Measurements from ENCODE around the gene HKDC1.

The HKDC1 gene

GRCh38 chr10:69209787-69210484 is 10.2 kb upstream of the HKDC1 start:
- no peak for DNase-seq (ENCODE audit: low read depth)
- no peak overlapping the region for H3K4me3 ChIP-seq (replicated peaks; ENCODE audit: low read depth, low read length)
- TF ChIP-seq CTCF (IDR thresholded peaks at IDR 0.05; ENCODE audit: low read length, missing control alignments) = no peak

GRCh38 chr10:69211104-69211503 is 9.0 kb upstream of the HKDC1 start:
- no peak for DNase-seq (ENCODE audit: low read depth)
- no peak overlapping the region for H3K4me3 ChIP-seq (replicated peaks; ENCODE audit: low read depth, low read length)
- no peak for TF ChIP-seq CTCF (IDR thresholded peaks at IDR 0.05; ENCODE audit: low read length, missing control alignments)

- no peak overlapping the region for H3K4me3 ChIP-seq (replicated peaks; ENCODE audit: low read depth, low read length)
- TF ChIP-seq CTCF (IDR thresholded peaks at IDR 0.05; ENCODE audit: low read length, missing control alignments) = no peak
- DNase-seq (ENCODE audit: low read depth) = no peak
These were observed 8.6 kb upstream of the HKDC1 start for GRCh38 chr10:69211524-69211923.

GRCh38 chr10:69213591-69214311 is 6.4 kb upstream of the HKDC1 start:
- no peak for DNase-seq (ENCODE audit: low read depth)
- no peak overlapping the region for H3K4me3 ChIP-seq (replicated peaks; ENCODE audit: low read depth, low read length)
- TF ChIP-seq CTCF (IDR thresholded peaks at IDR 0.05; ENCODE audit: low read length, missing control alignments) = no peak

GRCh38 chr10:69214666-69215131 is 5.4 kb upstream of the HKDC1 start:
- TF ChIP-seq CTCF (IDR thresholded peaks at IDR 0.05; ENCODE audit: low read length, missing control alignments) = no peak
- no peak for DNase-seq (ENCODE audit: low read depth)
- H3K4me3 ChIP-seq (replicated peaks; ENCODE audit: low read depth, low read length) = no peak overlapping the region

- no peak for DNase-seq (ENCODE audit: low read depth)
- no peak for TF ChIP-seq CTCF (IDR thresholded peaks at IDR 0.05; ENCODE audit: low read length, missing control alignments)
- no peak overlapping the region for H3K4me3 ChIP-seq (replicated peaks; ENCODE audit: low read depth, low read length)
These were observed 4.5 kb upstream of the HKDC1 start for GRCh38 chr10:69215405-69216171.

Measured in fibroblast of pulmonary artery (primary cell).